HepG2 (cell line): ENCODE measurements around the gene SLC7A8. TPM values are rescaled to one million over a fixed set of nuclear protein-coding genes. Genes with fewer than 3 reads are reported as not detected.

Experiments used
- ATF5 ChIP-seq: sonication (generic); formaldehyde crosslinking; IDR thresholded peaks from 2 replicates; pipeline ENCODE4 v1.4.0; 2020; ENCODE audit warnings: mild to moderate bottlenecking, low read depth, missing genetic modification reagents
- CERS6 ChIP-seq: sonication (generic); formaldehyde crosslinking; IDR thresholded peaks from 2 replicates; pipeline ENCODE4 v1.5.0; 2020; ENCODE audit warnings: missing genetic modification reagents
- HES4 ChIP-seq: sonication (generic); formaldehyde crosslinking; IDR thresholded peaks from 2 replicates; pipeline ENCODE4 v1.9.0; 2021; ENCODE audit warnings: mild to moderate bottlenecking, missing genetic modification reagents, borderline replicate concordance
- HMGXB3 ChIP-seq: sonication (generic); formaldehyde crosslinking; IDR thresholded peaks from 2 replicates; pipeline ENCODE4 v1.4.0; 2020; ENCODE audit warnings: missing genetic modification reagents, borderline replicate concordance
- NRL ChIP-seq: sonication (generic); formaldehyde crosslinking; IDR thresholded peaks from 2 replicates; pipeline ENCODE4 v1.5.0; 2020; ENCODE audit warnings: missing genetic modification reagents, mild to moderate bottlenecking, moderate library complexity, borderline replicate concordance
- RBM39 ChIP-seq: fragments of 200-400 bp; formaldehyde crosslinking; IDR thresholded peaks from one replicate; pipeline ENCODE4 v1.6.1; 2018; ENCODE audit warnings: antibody characterized with exemption, mild to moderate bottlenecking, low read depth, low read length; ENCODE audit not compliant: poor library complexity, severe bottlenecking
- SRSF9 ChIP-seq: fragments of 200-400 bp; formaldehyde crosslinking; IDR thresholded peaks from 2 replicates; pipeline ENCODE4 v1.6.1; 2018; ENCODE audit warnings: borderline replicate concordance, mild to moderate bottlenecking, low read depth, low read length; ENCODE audit not compliant: insufficient read depth, poor library complexity, severe bottlenecking
- TCF12 ChIP-seq, 2 experiments: fragments of 450-650 bp in 1 of 2; sonication (generic) in 1 of 2; formaldehyde crosslinking in 1 of 2; IDR thresholded peaks; 2 replicates each; pipeline versions ENCODE4 v1.6.1 to v1.8.0; 2017 to 2022; ENCODE audit warnings: antibody characterized with exemption in 1 of 2, mild to moderate bottlenecking in 1 of 2, missing genetic modification reagents in 1 of 2, moderate library complexity in 1 of 2
- TGIF2 ChIP-seq: IDR thresholded peaks from 2 replicates; pipeline ENCODE4 v1.6.1; 2016; ENCODE audit warnings: control low read depth, missing compliant biosample characterization
- U2AF1 ChIP-seq: fragments of 200-400 bp; formaldehyde crosslinking; optimal IDR thresholded peaks from 2 replicates; pipeline ENCODE3; 2017; ENCODE audit warnings: mild to moderate bottlenecking, low read depth, low read length
- ZBTB1 ChIP-seq: sonication (generic); formaldehyde crosslinking; IDR thresholded peaks from 2 replicates; pipeline ENCODE4 v1.4.0; 2020; ENCODE audit warnings: missing genetic modification reagents, borderline replicate concordance
- ZMYM3 ChIP-seq: sonication (generic); formaldehyde crosslinking; IDR thresholded peaks from 2 replicates; pipeline ENCODE4 v1.5.1; 2020; ENCODE audit warnings: mild to moderate bottlenecking, missing genetic modification reagents
- ZNF276 ChIP-seq: sonication (generic); formaldehyde crosslinking; IDR thresholded peaks from 2 replicates; pipeline ENCODE4 v1.4.0; 2020; ENCODE audit warnings: mild to moderate bottlenecking, low read depth, missing genetic modification reagents
- ZNF430 ChIP-seq: sonication (generic); formaldehyde crosslinking; IDR thresholded peaks from 2 replicates; pipeline ENCODE4 v1.9.0; 2021; ENCODE audit warnings: mild to moderate bottlenecking, missing genetic modification reagents
- ZNF468 ChIP-seq: sonication (generic); formaldehyde crosslinking; IDR thresholded peaks from 2 replicates; pipeline ENCODE4 v1.8.0; 2022; ENCODE audit warnings: mild to moderate bottlenecking, moderate library complexity, missing genetic modification reagents
- ZNF703 ChIP-seq: sonication (generic); formaldehyde crosslinking; IDR thresholded peaks from 2 replicates; pipeline ENCODE4 v1.5.1; 2020; ENCODE audit warnings: missing genetic modification reagents, mild to moderate bottlenecking, moderate library complexity, borderline replicate concordance
- ZNF724P ChIP-seq: sonication (generic); formaldehyde crosslinking; IDR thresholded peaks from 2 replicates; pipeline ENCODE4 v1.8.0; 2022; ENCODE audit warnings: missing genetic modification reagents, borderline replicate concordance
- ZXDC ChIP-seq: sonication (generic); formaldehyde crosslinking; IDR thresholded peaks from 2 replicates; pipeline ENCODE4 v1.5.0; 2020; ENCODE audit warnings: mild to moderate bottlenecking, missing genetic modification reagents
- polyA plus RNA-seq, 8 experiments: library from polyadenylated mRNA; depleted of rRNA in 3 of 8; stranded (reverse) in 7 of 8; unstranded in 1 of 8; fragments of >200 nt; fragmentation: Illumina TruSeq in 4 of 8; extraction: Trizol in 4 of 8; gene quantifications; 2 replicates each; pipeline versions ENCODE4 v1.2.1 to v1.2.3, GENCODE V29; 2011 to 2016; ENCODE audit warnings: low read depth in 4 of 8, missing spikeins in 1 of 8, mixed read lengths in 1 of 8; ENCODE audit not compliant: insufficient read depth in 1 of 8
- total RNA-seq, 5 experiments: library from RNA; depleted of rRNA; stranded (reverse); fragments of >200 nt; fragmentation: Illumina TruSeq; extraction: Trizol; gene quantifications; 2 replicates each; pipeline ENCODE4 v1.2.3, GENCODE V29; 2016; ENCODE audit warnings: low read depth in 1 of 5

SLC7A8 gene
- total and polyA plus RNA-seq, 2 of the 13 experiments (the other 11 are each of a cell fraction or from before 2014, with no cell fraction given): 0.25 TPM; not detected in 1

- TF ChIP-seq ZXDC (CRISPR knock-in tag): no peak
- no peak for TF ChIP-seq ZNF468 (CRISPR knock-in tag)
- no peak for TF ChIP-seq TGIF2 (CRISPR knock-in tag)
- no peak for TF ChIP-seq HES4 (CRISPR knock-in tag)
- TF ChIP-seq TCF12 (IDR thresholded peaks at IDR 0.05): no peak
- no peak for TF ChIP-seq TCF12 (CRISPR knock-in tag; IDR thresholded peaks at IDR 0.05)
- TF ChIP-seq HMGXB3: no peak
- no peak for TF ChIP-seq SRSF9
- TF ChIP-seq ZBTB1 (CRISPR knock-in tag): no peak
- no peak for TF ChIP-seq U2AF1
- TF ChIP-seq ZNF276: no peak
- peak; percentile 65; the same call in 1 of the 2 replicates for TF ChIP-seq NRL (CRISPR knock-in tag)
- TF ChIP-seq ZNF430 (CRISPR knock-in tag): peak; percentile 65; the same call in 1 of the 2 replicates
- peak; percentile 35; the same call in 1 of the 2 replicates for TF ChIP-seq ZMYM3
- TF ChIP-seq ZNF724P (CRISPR knock-in tag): no peak
- no peak for TF ChIP-seq CERS6 (CRISPR knock-in tag)
- TF ChIP-seq RBM39: peak; percentile 6
- TF ChIP-seq ZNF703 (CRISPR knock-in tag): no peak
- TF ChIP-seq ATF5 (CRISPR knock-in tag): no peak
Measured at GRCh38 chr14:23136566-23137133, 46.8 kb downstream of the SLC7A8 start (continued).
